Stomach (tissue), 4 donors: ENCODE measurements around the gene HOOK2.

Experiments used
- CTCF ChIP-seq, 7 experiments: fragments of 450-650 bp in 4 of 7; fragments of 200-600 bp in 3 of 7; sonication (generic) in 3 of 7; IDR thresholded peaks; one replicate each; pipeline ENCODE4 v1.5.1; 2016 to 2019; ENCODE audit warnings: antibody characterized with exemption in 7 of 7, control low read depth in 2 of 7, mild to moderate bottlenecking in 1 of 7
- POLR2A ChIP-seq, 4 donors: fragments of 450-650 bp; IDR thresholded peaks; one replicate each; pipeline ENCODE4 v1.6.1; 2016; ENCODE audit warnings: antibody characterized with exemption in 4 of 4, control low read depth in 2 of 4, mild to moderate bottlenecking in 1 of 4, moderate library complexity in 1 of 4
- POLR2AphosphoS5 ChIP-seq, 3 donors: sonication (generic); formaldehyde crosslinking; IDR thresholded peaks; one replicate each; pipeline ENCODE4 v1.6.1; 2016; ENCODE audit warnings: antibody characterized with exemption in 3 of 3

GRCh38 chr19:12786952-12787351, 11.6 kb upstream of the HOOK2 start:
- TF ChIP-seq POLR2A (IDR thresholded peaks at IDR 0.05) (no peak), CTCF (IDR thresholded peaks at IDR 0.05) (no peak), POLR2AphosphoS5 (IDR thresholded peaks at IDR 0.05) (no peak)
